HG03066 (cell line): ENCODE data around the gene SBK2.
"Not testable (repeated sequence)": the region's sequence is repeated elsewhere in the genome, so short reads cannot be mapped to it uniquely, and the experiment has no call there.

Source experiments
- ATAC-seq: cut with Tn5 transposase; IDR thresholded peaks from one replicate; pipeline ENCODE4 v1.9.1; 2021; ENCODE audit warnings: low read depth; ENCODE audit not compliant: unreplicated experiment

SBK2 gene, protein sequence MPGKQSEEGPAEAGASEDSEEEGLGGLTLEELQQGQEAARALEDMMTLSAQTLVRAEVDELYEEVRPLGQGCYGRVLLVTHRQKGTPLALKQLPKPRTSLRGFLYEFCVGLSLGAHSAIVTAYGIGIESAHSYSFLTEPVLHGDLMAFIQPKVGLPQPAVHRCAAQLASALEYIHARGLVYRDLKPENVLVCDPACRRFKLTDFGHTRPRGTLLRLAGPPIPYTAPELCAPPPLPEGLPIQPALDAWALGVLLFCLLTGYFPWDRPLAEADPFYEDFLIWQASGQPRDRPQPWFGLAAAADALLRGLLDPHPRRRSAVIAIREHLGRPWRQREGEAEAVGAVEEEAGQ

GRCh38 chr19:55536951-55537740 lies at the start of gene SBK2:
SBK2 (minus strand) TSS chr19:55537133; CDS start chr19:55536294, 839 bp downstream.
- no peak for ATAC-seq

GRCh38 chr19:55585658-55586339 lies 48.9 kb upstream of the SBK2 start:
- ATAC-seq, result no peak

GRCh38 chr19:55584871-55585270 lies 47.9 kb upstream of the SBK2 start:
- ATAC-seq, result no peak

GRCh38 chr19:55583897-55584296 lies 47.0 kb upstream of the SBK2 start:
- ATAC-seq, result not testable (repeated sequence)

DNA sequence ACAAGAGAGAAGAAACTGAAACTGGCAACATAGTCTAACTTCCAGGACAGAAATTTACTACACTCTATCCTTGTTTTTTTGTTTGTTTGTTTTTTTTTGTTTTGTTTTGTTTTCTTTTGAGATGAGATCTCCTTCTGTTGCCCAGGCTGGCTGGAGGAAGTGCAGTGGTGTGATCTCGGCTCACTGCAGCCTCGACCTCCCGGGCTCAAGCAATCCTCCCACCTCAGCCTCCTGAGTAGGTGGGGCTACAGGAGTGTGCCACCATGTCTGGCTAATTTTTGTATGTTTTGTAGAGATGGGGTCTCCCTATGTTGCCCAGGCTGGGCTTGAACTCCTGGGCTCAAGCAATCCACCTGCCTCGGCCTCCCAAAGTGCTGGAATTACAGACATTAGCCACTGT lies 45.4 kb upstream of the SBK2 start:
- ATAC-seq, result not testable (repeated sequence)

- ATAC-seq, result no peak
These were observed 44.9 kb upstream of the SBK2 start for GRCh38 chr19:55581823-55582223.

DNA sequence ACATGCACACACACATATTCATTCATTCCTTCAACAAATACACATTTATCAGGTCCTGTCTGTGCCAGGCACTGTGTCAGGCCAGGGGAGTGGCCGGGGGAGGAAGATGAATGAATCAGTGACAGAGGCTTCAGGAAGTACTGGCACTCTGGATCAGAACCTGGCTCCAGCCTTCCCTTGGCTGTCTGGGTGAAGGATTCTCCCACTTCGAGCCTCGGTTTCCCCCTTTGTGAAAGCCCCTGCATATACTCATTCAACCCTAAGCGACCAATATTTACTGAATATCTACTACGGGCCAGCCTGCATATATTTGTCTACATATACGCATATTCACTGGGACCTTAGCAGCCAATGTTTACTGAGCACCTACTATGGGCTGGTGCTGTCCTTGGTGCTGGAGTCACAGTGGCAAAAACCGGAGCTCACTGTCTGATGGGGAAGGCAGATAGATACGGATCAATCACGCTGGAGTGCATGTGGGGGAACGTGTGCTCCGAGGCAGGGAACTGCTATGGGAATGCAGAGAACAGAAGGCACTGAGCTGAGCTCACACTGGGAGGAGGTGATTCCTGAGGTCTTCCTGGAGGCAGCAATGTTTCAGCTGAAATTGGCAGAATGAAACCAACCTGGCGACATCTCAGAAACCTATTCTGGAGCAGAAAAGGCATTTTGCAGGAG lies 44.4 kb upstream of the SBK2 start:
- no peak for ATAC-seq

- no peak for ATAC-seq
These were observed 43.8 kb upstream of the SBK2 start, which contains the start of gene ZNF579 for GRCh38 chr19:55580628-55581144. ZNF579 (minus strand) TSS chr19:55580848; CDS start chr19:55579639, 1,209 bp downstream.

DNA sequence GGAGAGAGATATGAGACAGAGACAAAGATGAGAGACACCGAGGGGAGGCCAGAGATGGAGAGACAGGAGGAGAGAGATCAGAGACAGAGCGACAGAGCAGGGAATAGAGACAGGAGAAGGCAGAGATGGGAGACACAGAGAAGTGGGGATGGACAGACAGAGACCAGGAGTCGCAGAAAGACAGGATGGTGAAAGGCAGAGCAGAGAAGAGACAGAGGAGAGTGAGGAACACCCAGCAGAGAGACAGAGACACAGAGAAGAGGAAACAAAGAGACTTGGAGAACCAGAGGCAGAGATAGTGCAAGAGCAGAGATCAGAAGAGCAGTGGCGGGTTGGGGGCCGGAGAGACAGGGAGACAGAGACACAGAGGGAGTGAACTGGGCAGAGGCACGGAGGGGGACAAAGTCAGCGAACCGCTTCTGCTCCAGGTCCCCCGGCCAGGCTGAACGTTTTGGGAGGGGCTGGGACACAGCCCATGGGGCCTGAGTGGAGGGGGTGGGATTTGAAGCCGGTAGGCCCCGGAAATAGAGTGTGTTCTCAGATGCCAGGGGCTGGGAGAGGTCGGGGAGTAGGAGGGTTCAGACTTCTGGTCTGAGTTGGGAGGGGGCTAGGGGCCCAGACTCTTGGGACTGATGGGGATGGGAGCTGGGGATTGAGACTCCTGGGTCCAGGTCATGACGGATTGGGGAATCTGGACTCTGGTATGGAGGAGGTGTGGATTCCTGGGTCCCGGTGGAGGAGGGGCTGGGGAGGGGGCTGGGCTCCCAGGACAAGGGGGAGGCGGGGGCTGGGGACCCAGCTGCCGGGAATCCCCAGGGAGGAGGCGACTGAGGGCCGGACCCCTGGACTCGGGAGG lies 43.1 kb upstream of the SBK2 start:
- no peak for ATAC-seq

- no peak for ATAC-seq
These were observed 42.1 kb upstream of the SBK2 start for GRCh38 chr19:55578761-55579747.

DNA sequence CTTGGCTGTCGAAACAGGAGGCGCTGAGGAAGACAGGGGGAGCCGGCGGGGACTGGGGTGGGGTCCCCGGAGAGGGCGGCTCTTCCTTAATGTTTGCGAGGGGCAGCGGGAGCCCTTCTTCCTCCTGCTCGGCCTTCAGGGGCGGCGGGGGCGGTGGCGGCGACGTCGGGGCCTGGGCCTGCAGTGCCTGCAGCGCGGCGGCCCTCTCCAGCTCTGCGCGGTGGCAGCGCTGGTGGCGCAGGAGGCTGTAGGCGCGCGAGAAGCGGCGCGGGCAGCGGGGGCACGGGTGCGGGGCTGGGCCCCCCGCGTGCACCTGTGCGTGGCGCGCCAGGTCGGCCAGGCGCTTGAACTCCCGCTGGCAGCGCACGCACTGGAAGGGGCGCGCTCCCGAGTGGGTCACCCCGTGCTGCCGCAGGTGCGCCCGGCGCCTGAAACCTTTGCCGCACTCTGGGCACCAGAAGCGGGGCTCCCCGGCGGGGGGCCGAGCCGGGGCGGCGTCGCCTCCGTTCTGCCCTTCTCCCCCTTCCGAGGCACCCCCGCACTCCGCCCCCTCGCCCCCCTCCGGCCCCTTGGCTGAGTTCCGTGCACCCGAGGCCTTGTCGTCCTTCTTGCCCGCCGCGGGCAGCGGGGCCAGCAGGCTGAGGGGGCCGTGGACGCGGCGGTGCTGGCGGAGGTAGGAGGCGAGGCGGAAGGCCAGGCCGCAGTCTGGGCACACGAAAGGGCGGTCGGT lies 41.3 kb upstream of the SBK2 start:
- ATAC-seq, result no peak

GRCh38 chr19:55576746-55577145 lies 39.8 kb upstream of the SBK2 start:
- ATAC-seq, result no peak

GRCh38 chr19:55573929-55574328 lies 37.0 kb upstream of the SBK2 start:
- ATAC-seq, result not testable (repeated sequence)

DNA sequence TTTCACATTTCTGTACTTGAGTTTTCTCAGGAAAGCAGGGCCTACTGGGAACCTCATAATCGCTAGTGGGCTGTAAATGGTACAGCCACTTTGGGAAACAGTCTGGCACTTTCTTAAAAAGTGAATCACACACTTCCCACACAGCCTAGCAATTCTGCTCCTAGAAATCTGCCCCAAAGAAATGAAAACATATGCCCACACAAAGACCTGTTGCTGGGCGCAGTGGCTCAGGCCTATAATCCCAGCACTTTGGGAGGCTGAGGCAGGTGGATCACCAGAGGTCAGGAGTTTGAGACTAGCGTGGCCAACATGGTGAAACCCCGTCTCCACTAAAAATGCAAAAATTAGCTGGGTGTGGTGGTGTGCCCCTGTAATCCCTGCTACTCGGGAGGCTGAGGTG lies 32.5 kb upstream of the SBK2 start:
- ATAC-seq, result not testable (repeated sequence)

GRCh38 chr19:55567708-55568328 lies 30.9 kb upstream of the SBK2 start:
- ATAC-seq, result no peak

GRCh38 chr19:55566823-55567222 lies 29.9 kb upstream of the SBK2 start:
- ATAC-seq, result no peak

DNA sequence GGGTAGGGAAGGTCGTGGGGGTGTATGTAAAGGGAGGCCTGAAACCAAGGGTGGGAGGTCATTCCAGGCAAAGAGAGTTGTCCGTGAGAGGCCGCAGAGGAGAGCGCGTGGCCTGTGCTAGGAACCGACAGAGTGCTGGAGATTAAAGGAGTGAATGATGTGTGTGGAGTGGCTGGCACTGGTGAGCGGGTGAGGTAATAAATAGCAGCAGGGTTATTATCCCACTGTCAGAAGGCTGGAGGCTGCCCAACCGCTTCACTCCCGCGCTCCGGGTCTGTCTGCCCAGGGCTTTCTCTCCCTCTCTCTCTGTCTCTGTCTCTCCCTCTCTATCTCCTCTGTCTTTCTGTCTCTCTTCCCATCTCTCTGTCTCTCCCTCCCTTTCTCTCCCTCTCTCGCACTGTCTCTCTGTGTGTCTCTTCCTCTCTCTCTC lies 26.3 kb upstream of the SBK2 start:
- no peak for ATAC-seq
